LoVo (cell line): ENCODE results near the gene ZNF611.
"Not testable (repeated sequence)": the region's sequence is repeated elsewhere in the genome, so short reads cannot be mapped to it uniquely, and the experiment has no call there.

Experiments used
- DNase-seq: peaks from one replicate; pipeline ENCODE4 v3.0.0-alpha.2; 2016; ENCODE audit warnings: low spot score

ZNF611 gene

DNA sequence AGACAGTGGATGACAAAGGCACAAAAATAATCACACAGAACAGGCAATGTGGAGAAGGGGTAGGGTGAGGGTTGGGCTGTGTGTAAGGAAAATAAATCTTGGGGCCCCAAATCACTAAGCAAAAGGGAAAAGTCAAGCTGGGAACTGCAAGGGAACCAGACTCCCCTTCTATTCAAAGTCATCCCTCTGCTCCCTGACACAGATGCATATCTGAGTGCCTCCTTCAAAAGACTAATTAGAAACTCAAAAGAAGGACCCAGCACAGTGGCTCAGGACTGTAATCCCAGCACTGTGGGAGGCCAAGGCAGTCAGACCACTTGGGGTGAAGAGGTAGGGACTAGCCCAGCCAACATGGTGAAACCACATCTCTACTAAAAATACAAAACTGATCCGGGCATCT is 18.3 kb downstream of the ZNF611 start:
- no peak for DNase-seq

DNA sequence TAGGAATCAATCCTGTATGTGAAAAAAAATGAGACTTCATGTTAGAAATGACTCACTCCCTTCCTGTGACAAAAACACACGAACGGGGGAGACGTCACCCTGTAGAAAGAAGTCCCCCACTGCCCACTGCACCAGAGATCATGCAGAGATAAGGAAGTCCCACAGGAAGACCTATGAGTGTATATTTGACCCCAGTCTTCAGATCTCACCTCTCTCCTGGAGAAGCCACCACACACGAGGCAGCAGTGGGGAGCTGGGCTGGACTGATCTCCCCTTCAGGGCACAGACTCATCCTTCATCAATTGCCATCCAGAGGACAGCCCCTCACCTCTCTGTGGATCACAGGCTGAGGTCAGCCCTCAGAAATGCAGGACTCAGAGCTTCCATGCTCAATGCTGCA is 18.9 kb downstream of the ZNF611 start:
- DNase-seq = not testable (repeated sequence)

DNA sequence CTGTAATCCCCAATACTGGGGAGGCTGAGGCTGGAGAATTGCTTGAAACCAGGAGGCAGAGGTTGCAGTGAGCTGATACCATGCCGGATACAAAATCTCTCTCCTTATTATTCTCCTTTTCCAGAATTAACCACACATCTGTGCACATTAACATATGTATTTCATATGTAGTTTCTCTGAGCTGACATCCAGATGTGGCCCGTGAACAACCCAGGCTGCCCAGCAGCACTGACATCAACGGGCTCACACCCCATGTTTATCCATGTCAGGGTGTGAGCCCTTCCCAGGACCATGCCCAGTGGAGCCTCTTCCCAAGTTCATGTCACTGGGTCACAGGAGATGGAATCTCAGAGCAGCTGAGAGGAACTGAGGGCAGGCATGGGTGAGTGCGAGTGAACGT is 19.5 kb downstream of the ZNF611 start:
- DNase-seq = not testable (repeated sequence)

DNA sequence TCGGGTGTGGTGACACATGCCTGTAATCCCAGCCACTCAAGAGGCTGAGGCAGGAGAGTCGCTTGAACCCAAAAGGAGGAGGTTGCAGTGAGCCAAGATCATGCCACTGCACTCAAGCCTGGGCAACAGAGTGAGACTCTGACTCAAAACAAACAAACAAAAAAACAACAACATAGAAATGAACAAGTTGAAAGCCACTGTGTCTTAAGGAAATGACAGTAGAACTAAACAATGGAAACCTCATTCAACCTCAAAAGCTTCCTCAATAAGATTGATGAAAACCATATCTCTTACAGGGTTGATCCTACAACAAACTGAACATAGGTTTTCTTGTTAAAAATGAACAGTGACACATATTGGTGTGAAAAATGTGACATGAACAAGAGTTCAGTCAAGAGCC is 21.8 kb downstream of the ZNF611 start:
- DNase-seq = not testable (repeated sequence)

DNA sequence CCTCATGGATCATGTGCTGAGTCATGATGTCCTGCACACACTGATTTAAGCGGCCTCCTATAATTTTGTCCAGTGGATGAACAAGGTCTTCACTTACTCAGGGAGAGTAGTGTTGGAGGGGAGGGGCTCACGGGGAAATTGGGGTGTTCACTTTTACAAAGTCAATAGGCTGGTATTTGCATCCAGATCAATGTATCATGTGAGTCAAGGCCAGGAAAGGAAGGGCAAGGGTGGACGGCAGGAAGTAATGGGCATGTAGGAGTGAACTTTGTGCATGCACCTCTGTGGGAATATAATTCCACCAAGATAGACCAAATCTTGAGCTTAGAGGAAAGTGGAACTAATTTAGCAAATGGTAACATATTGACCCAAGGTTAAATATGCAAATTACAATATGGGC is 23.2 kb downstream of the ZNF611 start:
- DNase-seq = not testable (repeated sequence)

DNA sequence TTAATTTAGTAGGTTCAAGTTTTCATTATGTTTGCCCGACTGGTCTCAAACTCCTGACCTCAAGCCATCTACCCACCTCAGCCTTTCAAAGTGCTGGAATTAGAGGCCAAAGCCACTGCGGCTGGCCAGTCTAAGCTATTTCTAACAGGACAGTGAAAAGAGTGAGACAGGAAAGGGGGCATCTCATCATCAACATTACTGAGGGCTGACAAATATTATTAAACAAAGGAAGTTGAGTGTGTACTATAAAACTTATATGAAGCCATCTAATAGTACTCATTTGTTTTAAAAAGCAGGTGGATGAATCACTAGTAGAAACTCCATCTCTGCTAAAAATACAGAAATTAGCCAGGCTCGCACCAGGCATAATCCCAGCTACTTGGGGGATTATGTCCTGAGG is 24.3 kb downstream of the ZNF611 start:
- no peak for DNase-seq

DNA sequence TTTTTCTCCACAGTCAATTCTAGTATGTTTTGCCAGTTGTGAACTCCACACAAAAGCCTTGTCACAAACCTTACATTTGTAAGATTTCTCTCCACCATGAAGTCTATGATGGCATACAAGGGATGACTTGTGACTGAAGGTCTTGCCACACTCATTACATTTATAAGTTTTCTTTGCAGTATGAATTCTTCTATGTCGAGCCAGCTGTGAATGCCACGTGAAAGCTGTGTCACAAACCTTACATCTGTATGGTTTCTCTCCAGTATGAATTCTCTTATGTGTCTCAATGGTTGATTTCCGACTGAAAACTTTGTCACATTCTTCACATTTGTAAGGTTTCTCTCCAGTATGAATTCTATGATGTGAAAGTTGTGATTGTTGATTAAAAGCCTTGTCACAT is 29.2 kb downstream of the ZNF611 start:
- not testable (repeated sequence) for DNase-seq

DNA sequence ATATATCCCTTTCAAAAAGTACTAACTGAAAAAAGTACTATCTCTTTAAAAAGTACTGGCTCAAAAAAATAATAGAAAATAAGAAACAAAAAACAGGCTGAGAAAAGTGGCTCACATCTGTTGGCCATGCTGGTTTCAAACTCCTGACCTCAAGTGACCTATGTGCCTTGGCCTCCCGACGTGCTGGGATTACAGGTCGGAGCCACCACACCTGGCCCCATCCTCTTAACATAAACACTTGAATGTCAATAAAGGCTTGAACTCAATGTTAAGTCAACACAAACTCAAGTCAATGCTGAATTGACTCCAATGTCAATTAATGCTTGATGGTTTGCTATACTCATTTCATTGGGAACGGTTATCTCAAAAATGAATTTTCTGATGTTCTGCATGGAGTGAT is 30.9 kb downstream of the ZNF611 start:
- DNase-seq = no peak

DNA sequence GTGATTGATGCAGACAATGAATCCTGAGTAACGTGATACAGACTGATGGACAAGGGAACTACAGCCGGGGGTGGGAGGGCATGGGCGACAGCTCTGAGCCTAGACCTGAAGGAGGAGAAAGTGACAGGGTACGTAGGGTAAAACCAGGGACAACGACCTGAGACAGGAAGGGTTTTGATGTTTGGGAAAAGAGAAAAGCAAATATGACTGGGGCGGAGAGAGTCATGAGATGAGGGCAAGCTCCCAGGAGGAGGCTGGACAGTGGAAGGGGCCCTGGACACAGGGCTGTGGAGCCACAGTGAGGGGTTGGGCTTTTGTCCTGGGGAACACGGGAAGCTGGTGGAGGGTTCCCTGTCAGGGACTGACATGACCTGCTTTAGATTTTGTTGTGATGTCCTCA is 34.2 kb downstream of the ZNF611 start:
- DNase-seq = no peak

DNA sequence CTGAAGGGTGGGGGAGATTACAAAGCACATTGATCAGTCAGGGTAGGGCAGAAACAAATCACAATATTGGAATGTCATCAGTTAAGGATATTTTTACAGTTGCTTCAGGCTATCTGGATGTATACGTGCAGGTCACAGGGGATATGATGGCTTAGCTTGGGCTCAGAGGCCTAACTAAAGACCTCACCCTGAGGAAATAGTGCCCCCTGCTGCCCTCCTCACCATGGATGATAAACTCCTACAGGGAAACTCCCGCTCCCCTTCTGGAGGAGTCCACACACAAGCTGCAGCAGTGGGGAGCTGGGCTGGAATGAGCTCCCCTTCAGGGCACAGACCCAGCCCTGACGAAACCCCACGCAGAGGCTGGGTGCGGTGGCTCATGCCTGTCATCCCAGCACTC is 35.3 kb downstream of the ZNF611 start:
- not testable (repeated sequence) for DNase-seq

DNA sequence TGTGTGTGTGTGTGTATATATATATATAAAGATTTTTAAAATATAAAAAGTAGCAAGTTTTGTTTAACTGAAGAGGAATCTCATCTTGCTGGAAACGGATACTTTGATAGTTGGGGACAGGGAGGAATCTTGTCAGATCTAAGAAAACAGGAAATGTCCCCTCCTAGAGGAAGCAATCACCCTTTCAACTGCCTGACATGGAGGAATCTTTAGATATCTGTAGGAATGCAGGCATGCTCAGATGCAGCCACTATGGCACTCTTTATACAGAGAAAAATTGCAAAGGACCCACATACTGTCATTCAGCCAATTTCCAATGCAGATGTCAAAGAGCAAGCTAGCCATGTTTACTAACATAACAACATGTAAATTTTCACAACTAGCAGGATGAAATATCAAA is 38.8 kb downstream of the ZNF611 start:
- no peak for DNase-seq

DNA sequence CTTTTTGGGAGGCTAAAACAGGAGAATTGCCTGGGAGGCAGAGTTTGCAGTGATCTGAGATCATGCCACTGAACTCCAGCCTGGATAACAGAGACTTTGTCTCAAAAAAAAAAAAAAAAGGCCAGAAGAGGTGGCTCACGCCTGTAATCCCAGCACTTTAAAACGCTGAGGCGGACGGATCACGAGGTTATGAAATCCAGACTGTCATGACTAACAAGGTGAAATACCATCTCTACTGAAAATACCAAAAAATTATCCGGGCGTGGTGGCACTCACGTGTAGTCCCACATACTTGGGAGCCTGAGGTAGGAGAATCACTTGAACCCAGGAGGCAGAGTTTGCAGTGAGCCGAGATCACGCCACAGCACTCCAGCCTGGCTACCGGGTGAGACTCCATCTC is 39.9 kb downstream of the ZNF611 start:
- DNase-seq = no peak

DNA sequence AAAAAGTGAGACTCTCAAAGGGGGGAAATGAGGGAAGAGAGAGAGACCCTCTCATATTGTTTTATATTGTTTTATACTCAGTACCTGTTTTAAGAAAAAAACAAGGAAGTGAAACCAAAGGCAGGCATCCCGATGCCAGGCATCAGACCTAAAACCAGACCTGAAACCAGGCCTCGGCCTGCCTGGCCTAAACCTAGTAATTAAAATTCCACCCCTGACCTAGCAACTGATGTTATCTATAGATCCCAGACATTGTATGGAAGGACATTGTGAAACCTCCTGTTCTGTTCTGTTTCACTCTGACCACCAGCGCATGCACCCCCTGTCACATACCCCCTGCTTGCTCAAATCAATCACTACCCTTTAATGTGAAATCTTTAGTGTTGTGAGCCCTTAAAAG is 40.6 kb downstream of the ZNF611 start:
- DNase-seq = not testable (repeated sequence)

DNA sequence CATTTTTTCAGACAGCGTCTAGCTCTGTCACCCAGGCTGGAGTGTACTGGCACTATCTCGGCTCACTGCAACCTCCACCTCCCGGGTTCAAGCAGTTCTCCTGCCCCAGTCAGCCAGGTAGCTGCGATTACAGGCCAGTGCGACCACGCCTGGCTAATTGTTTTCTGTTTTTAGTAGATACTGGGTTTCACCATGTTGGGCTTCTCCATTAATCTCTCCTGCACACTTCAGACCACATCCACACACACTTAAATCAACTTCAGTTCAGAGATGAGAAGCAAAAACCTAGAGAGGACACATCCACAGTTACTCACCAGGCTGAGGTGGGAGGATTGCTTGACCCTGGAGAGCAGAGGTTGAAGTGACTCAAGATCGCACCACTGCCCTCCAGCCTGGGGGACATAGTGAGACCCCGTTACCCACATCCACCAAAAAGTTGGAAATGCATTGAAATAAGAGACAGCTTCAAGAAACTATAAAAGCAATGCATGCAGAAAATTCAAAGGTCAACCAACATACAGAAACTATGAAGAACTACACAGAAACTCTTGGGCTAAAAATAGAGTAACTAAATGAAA is 42.3 kb downstream of the ZNF611 start:
- no peak for DNase-seq

DNA sequence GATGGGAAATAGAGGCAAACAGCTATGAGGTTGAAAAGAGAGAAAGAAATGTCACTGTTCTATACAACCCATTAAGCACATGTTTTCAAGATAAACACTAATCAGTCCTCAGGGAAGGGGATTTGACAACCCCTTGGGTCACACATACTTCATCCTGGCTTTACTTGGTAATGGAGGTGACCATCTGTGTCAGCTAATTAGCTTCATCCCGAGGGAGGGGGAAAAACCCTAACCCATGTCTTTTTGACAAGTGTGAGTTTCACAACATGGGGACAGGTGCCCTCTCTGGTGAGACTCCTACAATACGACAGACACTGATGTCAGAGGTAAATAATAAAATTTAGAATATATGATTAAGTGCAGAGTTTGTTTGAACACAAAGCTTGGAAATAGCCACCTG is 43.1 kb downstream of the ZNF611 start:
- no peak for DNase-seq

DNA sequence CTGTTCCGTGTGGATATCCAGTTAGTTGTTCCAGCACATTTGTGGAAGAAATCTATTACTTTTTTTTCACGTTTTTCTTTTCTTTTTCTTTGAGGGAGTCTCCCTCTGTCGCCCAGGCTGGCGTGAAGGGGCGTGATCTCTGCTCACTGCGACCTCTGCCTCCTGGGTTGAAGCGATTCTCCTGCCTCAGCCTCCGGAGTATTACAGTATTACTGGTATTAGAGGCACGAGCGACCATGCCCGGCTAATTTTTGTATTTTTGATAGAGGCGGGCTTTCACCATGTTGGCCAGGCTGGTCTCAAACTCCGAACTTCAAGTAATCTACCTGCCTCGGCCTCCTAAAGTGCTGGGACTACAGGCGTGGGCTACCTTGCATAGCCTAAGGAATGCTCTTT is 43.6 kb downstream of the ZNF611 start:
- no peak for DNase-seq

DNA sequence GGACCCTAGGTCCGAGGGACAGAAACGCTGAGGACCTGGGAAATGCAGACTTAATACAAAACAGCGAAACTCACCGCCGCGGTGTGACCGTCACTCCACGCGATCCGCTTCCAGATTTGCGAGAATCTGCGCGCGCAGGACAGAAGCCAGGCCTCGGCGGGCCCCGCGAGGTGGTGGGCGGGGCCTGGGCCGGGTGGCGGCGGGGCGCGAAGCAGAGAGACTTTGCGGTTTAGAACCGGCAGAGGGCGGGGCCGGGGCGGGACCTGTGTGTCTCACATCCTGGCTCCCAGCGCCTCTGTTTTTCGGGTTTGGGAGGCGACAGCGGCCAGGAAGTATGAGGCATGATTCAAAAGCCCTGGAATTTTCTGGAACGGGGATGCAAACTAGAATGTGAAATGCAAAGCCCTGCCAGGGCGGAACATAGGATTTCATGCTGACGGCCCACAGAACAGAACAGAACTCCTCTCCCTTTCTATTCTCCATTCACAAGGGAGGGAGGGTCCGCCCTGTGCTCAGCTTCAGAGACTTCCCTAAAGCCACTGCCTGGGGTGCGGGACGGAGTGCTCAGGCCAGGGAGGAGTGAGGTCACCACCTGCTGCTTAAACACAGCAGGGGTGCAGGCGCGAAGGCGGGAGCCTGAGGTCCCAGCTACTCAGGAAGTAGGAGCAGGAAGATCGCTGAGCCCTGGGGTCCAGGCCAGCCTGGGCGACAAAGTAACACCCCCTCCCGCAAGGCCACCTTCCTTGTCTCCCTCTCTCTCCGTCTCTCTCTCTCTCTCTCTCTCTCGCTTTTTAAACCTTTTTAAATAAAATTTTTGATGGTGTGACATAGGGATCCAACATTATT is 44.3 kb downstream of the ZNF611 start:
- peak; percentile 89 for DNase-seq

DNA sequence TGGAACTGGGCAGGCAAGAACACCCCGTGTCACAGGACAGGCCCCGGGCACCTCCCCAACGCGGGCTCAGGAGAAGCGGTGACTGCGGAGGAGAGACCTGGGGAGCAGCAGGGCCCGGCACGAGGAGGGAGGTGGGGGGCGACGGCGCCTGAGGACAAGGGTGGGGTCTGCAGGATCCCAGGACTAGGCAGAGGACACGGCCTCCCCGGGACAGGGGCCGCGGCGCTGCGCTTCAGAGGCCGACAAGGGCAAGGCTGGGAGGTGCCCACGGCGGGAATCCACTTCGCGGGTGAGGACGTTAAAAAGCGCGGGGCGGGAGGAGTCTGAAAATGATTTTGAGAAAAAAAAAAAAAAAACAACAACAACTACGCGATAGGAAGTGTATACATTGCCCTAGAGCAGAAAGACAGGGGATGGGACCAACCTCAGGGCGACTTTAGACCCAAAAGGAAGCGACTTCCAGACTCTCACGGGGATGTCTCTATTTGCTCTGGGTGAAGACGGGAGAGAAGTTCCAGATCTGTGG is 44.9 kb downstream of the ZNF611 start:
- DNase-seq = no peak

DNA sequence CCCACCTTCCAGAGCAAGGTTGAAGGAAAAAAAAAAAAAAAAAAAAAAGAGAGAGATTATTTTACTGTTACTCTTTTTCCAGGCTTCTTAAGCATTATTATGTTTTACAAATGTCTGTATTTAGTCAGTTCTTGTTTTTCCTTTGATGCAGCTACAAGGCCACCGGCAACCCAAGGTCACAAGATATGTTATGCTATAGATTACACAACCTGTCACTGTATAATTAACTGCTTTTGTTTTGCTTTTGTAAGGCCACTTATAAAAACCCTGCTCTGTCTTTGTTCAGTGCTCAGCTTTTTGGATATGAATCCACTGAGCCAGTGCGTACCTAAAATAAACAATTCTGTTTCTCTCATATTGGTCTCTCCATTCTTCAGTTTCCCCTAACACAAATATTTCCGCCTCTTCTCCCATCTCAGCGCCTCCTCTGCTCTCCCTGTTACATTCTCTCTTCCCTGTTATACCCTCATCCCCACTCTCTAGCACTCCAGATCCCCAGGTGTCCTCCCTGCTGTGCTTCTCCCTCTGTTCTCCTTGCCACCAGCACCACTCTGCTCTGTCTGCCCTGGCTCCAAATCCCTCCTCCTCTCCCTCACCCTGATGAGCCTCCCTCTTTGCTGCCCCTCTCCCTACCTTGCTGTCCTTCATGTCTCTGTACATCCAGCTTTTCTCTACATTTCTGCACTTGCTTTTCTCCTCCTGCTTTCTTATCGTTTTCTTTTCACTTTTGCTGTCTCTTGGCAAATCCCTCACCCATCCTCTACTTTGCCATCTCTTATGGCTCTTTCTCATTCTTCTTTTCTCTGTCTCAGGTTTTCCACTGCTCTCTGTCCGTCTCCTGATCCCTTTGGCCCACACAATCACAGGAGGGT is 45.7 kb downstream of the ZNF611 start:
- DNase-seq = not testable (repeated sequence)

DNA sequence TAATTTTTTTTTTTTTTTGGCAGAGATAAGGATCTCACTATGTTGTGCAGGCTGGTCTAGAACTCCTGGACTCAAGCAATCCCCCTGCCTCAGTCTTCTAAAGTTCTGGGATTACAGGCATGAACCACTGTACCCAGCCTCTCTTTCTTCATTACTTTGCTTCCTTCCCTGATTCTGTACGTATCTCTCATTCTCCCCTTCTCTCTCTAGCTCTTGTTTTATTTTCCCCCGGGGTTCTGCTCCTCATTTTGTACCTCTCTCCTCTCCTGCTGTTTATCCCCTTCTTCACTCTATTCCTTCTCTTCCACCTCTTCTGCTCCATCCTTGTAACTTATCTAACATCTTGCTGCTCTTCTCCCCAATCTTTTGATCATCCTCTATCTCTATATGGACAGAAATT is 46.5 kb downstream of the ZNF611 start:
- DNase-seq = no peak

DNA sequence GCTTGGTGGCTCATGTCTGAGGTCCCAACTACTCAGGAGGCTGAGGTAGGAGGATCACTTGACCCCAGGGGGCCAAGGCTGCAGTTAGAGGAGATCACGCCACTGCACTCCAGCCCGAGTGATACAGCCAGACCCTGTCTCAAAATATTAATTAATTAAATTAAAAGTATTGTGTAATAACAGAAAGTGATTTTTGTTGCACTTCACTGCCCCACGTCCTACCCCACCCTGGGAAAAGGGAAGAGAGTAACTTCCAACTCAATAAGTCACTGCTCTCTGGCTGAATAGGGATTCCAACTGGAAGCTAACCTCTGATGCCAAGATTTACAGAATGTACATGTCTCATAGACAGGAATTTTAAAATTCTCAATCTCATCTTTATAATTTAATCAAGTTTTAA is 47.2 kb downstream of the ZNF611 start:
- DNase-seq = no peak

DNA sequence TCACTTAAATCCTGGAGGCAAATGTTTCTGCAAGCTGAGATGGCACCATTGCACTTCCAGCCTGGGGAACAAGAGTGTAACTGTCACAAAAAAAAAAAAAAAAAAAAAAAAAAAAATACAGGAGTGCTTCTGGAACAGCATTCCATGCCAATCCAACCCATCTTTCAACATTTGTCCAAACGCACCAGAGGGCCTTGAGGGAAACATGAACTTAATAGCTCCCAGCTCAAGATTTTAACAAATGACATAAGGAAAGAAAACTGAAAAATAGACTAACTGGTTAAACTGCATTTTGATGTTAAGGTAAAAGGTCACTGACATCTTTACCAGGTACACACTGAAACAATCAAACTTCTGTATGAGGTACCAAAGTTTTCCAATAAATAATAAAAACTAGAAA is 49.0 kb downstream of the ZNF611 start:
- no peak for DNase-seq

DNA sequence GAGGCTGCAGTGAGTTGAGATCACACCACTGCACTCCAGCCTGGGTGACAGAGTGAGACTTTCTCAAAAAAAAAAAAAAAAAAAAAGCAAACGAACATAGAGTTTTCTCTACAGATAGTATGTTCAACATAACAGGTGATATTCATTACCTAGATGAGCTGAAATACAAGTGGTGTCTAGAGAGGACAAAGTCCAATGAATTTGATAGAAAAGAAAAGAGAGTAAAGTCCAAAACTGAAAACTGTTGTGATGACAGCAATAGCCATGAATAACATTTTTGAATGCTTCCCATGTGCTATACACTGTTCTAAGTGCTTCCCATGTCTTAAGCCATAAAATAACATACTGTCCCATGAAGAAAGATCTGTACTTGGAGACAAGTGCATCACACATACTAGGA is 53.6 kb downstream of the ZNF611 start:
- not testable (repeated sequence) for DNase-seq
